A549 treated with CpdA at 1 μM for 4 hours (cell line): ENCODE data around the gene MORF4L2. TPM values are rescaled to one million over a fixed set of nuclear protein-coding genes. Genes with fewer than 3 reads are reported as not detected.

ENCODE experiments used
- total RNA-seq: library from RNA; stranded (reverse); fragments of 200-300 nt; extraction: Qiagen RNA extraction; gene quantifications from 5 replicates; pipeline ENCODE4 v1.2.3, GENCODE V29; 2022; ENCODE audit warnings: low read depth

MORF4L2 gene
- 429 to 1,166 TPM (median 478 TPM) in 5 replicates for total RNA-seq

GRCh38 chrX:103686199-103687072, at the start of gene MORF4L2:
MORF4L2 (minus strand) TSS chrX:103686699; CDS start chrX:103677027, 9,672 bp downstream.

GRCh38 chrX:103710609-103711008, 24.1 kb upstream of the MORF4L2 start, which contains the start of gene TMEM31:
TMEM31 (plus strand) TSS chrX:103710909; CDS start chrX:103712259, 1,350 bp downstream.

GRCh38 chrX:103628386-103629317, 57.8 kb downstream of the MORF4L2 start, which contains the start of gene TCEAL1:
TCEAL1 (plus strand) TSS chrX:103628975; CDS start chrX:103629917, 942 bp downstream.

Other genes with a start within 250 kb of the MORF4L2 start
- gene RAB40A, start 167.2 kb downstream of the MORF4L2 start, total RNA-seq = not detected in 5 replicates
- gene TCEAL4, start 101.2 kb downstream of the MORF4L2 start, total RNA-seq = 102 to 160 TPM (median 114 TPM) in 5 replicates
- 13.5 to 20.6 TPM (median 19.0 TPM) in 5 replicates for gene TCEAL3, start 78.7 kb downstream of the MORF4L2 start, total RNA-seq
- gene TCEAL1, start 57.7 kb downstream of the MORF4L2 start, total RNA-seq = 32.6 to 46.0 TPM (median 36.4 TPM) in 5 replicates
- 0.08 to 0.27 TPM in 2 of 5 replicates, not detected in the others for gene TMEM31, start 24.2 kb upstream of the MORF4L2 start, total RNA-seq
- not detected in 5 replicates for gene PLP1, start 90.1 kb upstream of the MORF4L2 start, total RNA-seq
- 0.05 TPM in 3 of 5 replicates, not detected in the others for gene RAB9B, start 145.6 kb upstream of the MORF4L2 start, total RNA-seq